GM18907 (cell line): Measurements from ENCODE around the gene KLRF2.
"Not testable (repeated sequence)": the region's sequence is repeated elsewhere in the genome, so short reads cannot be mapped to it uniquely, and the experiment has no call there.

Source experiments
- ATAC-seq: cut with Tn5 transposase; IDR thresholded peaks from one replicate; pipeline ENCODE4 v1.9.1; 2021; ENCODE audit warnings: mild to moderate bottlenecking, moderate library complexity; ENCODE audit not compliant: unreplicated experiment

KLRF2 gene

GRCh38 chr12:9881246-9881645 is at the start of gene KLRF2:
Gene KLRF2, plus strand, starts transcription at chr12:9881489. Its CDS starts 107 bp downstream, at chr12:9881596.
- no peak for ATAC-seq

GRCh38 chr12:9831720-9832119 is 49.6 kb upstream of the KLRF2 start:
- ATAC-seq = no peak

GRCh38 chr12:9843407-9843806 is 37.9 kb upstream of the KLRF2 start:
- ATAC-seq = no peak

GRCh38 chr12:9848899-9849298 is 32.4 kb upstream of the KLRF2 start:
- no peak for ATAC-seq

GRCh38 chr12:9851050-9851449 is 30.2 kb upstream of the KLRF2 start:
- ATAC-seq = no peak

GRCh38 chr12:9851927-9852326 is 29.4 kb upstream of the KLRF2 start:
- ATAC-seq = no peak

GRCh38 chr12:9856151-9856550 is 25.1 kb upstream of the KLRF2 start:
- no peak for ATAC-seq

GRCh38 chr12:9856894-9857293 is 24.4 kb upstream of the KLRF2 start:
- no peak for ATAC-seq

- ATAC-seq = no peak
These were observed 23.2 kb upstream of the KLRF2 start for GRCh38 chr12:9858135-9858534.

- ATAC-seq = no peak
These were observed 16.2 kb upstream of the KLRF2 start for GRCh38 chr12:9864913-9865675.

GRCh38 chr12:9866860-9867269 is 14.4 kb upstream of the KLRF2 start:
- no peak for ATAC-seq

GRCh38 chr12:9867531-9867930 is 13.8 kb upstream of the KLRF2 start:
- no peak for ATAC-seq

- ATAC-seq = no peak
These were observed 12.9 kb upstream of the KLRF2 start for GRCh38 chr12:9868311-9868801.

- ATAC-seq = no peak
These were observed 12.4 kb upstream of the KLRF2 start for GRCh38 chr12:9868951-9869306.

GRCh38 chr12:9869307-9870161 is 11.8 kb upstream of the KLRF2 start, which contains the start of gene CLEC2B:
Gene CLEC2B, minus strand, starts transcription at chr12:9869354.
- peak; percentile 40 for ATAC-seq

- no peak for ATAC-seq
These were observed 10.9 kb upstream of the KLRF2 start for GRCh38 chr12:9870286-9870866.

GRCh38 chr12:9872162-9872561 is 9.1 kb upstream of the KLRF2 start:
- no peak for ATAC-seq

GRCh38 chr12:9872742-9873141 is 8.5 kb upstream of the KLRF2 start:
- ATAC-seq = no peak

- not testable (repeated sequence) for ATAC-seq
These were observed 5.2 kb upstream of the KLRF2 start for GRCh38 chr12:9876120-9876519.

- no peak for ATAC-seq
These were observed 684 bp upstream of the KLRF2 start for GRCh38 chr12:9880532-9881078.

- no peak for ATAC-seq
These were observed 699 bp downstream of the KLRF2 start for GRCh38 chr12:9881988-9882387.
